Activated CD4-positive, alpha-beta memory T cell treated with anti-CD3 and anti-CD28 coated beads for 36 hours (primary cell): ENCODE data around the gene VPS26C. TPM values are rescaled to one million over a fixed set of nuclear protein-coding genes. Genes with fewer than 3 reads are reported as not detected.

Source experiments
- CTCF ChIA-PET: fragments of 350-600 bp; sonication (Branson Sonifier 250); formaldehyde crosslinking; loops from one replicate; lab custom pipeline; 2021; ENCODE audit warnings: antibody characterized with exemption, inconsistent platforms; lab: Charles Lee
- POLR2A ChIA-PET: fragments of 350-600 bp; sonication (Branson Sonifier 250); formaldehyde crosslinking; loops from one replicate; lab custom pipeline; 2021; ENCODE audit warnings: antibody characterized with exemption; lab: Charles Lee
- DNase-seq: peaks from one replicate; pipeline ENCODE4 v3.0.0-alpha.2; 2020
- H3K27ac Mint-ChIP-seq: one replicate; pipeline ENCODE4 v1.8.0; 2021; ENCODE audit warnings: mixed read lengths
- H3K27me3 Mint-ChIP-seq: one replicate; pipeline ENCODE4 v1.8.0; 2021; ENCODE audit warnings: mixed read lengths
- H3K36me3 Mint-ChIP-seq: one replicate; pipeline ENCODE4 v1.8.0; 2021; ENCODE audit warnings: mixed read lengths
- H3K4me1 Mint-ChIP-seq: one replicate; pipeline ENCODE4 v1.8.0; 2021; ENCODE audit warnings: low read depth, mixed read lengths
- H3K4me3 Mint-ChIP-seq: one replicate; pipeline ENCODE4 v1.8.0; 2021; ENCODE audit warnings: mild to moderate bottlenecking, mixed read lengths
- H3K9me3 Mint-ChIP-seq: one replicate; pipeline ENCODE4 v1.8.0; 2021; ENCODE audit warnings: mixed read lengths
- intact Hi-C: fragments of 100-400 bp; cut with micrococcal nuclease; formaldehyde crosslinking; loops from one replicate; pipeline ENCODE4 v1.15.1; 2023
- total RNA-seq, 2 experiments: library from RNA; stranded (reverse); gene quantifications; one replicate each; pipeline ENCODE4 v1.2.3, GENCODE V29; 2021

The VPS26C gene
- total RNA-seq, 2 experiments from 2014 or later, result 50.3 to 57.2 TPM

- peaks cover 55% of the 10 kb centered on the region for H3K36me3 Mint-ChIP-seq
Observed at GRCh38 chr21:37193676-37194075, 73.5 kb downstream of the VPS26C start.

GRCh38 chr21:37193006-37193405 lies 74.1 kb downstream of the VPS26C start:
- ChIA-PET POLR2A (no interaction called here), CTCF (no interaction called here)
- no peaks in the 10 kb centered on the region for H3K9me3 Mint-ChIP-seq
- peaks cover 54% of the 10 kb centered on the region for H3K36me3 Mint-ChIP-seq
- intact Hi-C loops, result no loop called here
- no peak overlapping the region for H3K27ac Mint-ChIP-seq
- H3K4me1 Mint-ChIP-seq, result no peaks in the 10 kb centered on the region
- no peak for DNase-seq
- H3K27me3 Mint-ChIP-seq, result no peaks in the 10 kb centered on the region
- no peak overlapping the region for H3K4me3 Mint-ChIP-seq

More at GRCh38 chr21:37193676-37194075, 73.5 kb downstream of the VPS26C start:
- CTCF ChIA-PET, result no interaction called here
- H3K9me3 Mint-ChIP-seq, result no peaks in the 10 kb centered on the region
- intact Hi-C loops, result no loop called here
- no peak overlapping the region for H3K4me3 Mint-ChIP-seq
- no peak overlapping the region for H3K27ac Mint-ChIP-seq
- DNase-seq, result no peak
- POLR2A ChIA-PET, result no interaction called here
- H3K27me3 Mint-ChIP-seq, result no peaks in the 10 kb centered on the region
- no peaks in the 10 kb centered on the region for H3K4me1 Mint-ChIP-seq

- no peak for DNase-seq
- Mint-ChIP-seq H3K27me3 (no peaks in the 10 kb centered on the region), H3K36me3 (peaks cover 53% of the 10 kb centered on the region), H3K4me3 (no peak overlapping the region), H3K9me3 (no peaks in the 10 kb centered on the region), H3K27ac (no peak overlapping the region), H3K4me1 (no peaks in the 10 kb centered on the region)
- POLR2A ChIA-PET, result interaction anchor here (0.6 kb wide), 1 partner anchor 180 kb away, joined by 3 read pairs; no protein-coding TSS in a partner anchor
- CTCF ChIA-PET, result no interaction called here
- intact Hi-C loops, result no loop called here
Observed at GRCh38 chr21:37192019-37192418, 75.1 kb downstream of the VPS26C start.

GRCh38 chr21:37188825-37189224 lies 78.3 kb downstream of the VPS26C start:
- Mint-ChIP-seq H3K4me1 (peaks cover 9% of the 10 kb centered on the region), H3K27ac (no peak overlapping the region), H3K9me3 (no peaks in the 10 kb centered on the region), H3K27me3 (no peaks in the 10 kb centered on the region), H3K36me3 (peaks cover 49% of the 10 kb centered on the region), H3K4me3 (no peak overlapping the region)
- intact Hi-C loops, result no loop called here
- no peak for DNase-seq
- CTCF ChIA-PET, result no interaction called here
- POLR2A ChIA-PET, result no interaction called here

- CTCF ChIA-PET, result interaction anchor here (0.6 kb wide), 1 partner anchor 378 kb away, joined by 4 read pairs; no protein-coding TSS in a partner anchor
- H3K36me3 Mint-ChIP-seq, result peaks cover 40% of the 10 kb centered on the region
- intact Hi-C loops, result no loop called here
- no peaks in the 10 kb centered on the region for H3K27me3 Mint-ChIP-seq
- H3K9me3 Mint-ChIP-seq, result no peaks in the 10 kb centered on the region
- H3K4me3 Mint-ChIP-seq, result no peak overlapping the region
- POLR2A ChIA-PET, result no interaction called here
- peaks cover 13% of the 10 kb centered on the region for H3K4me1 Mint-ChIP-seq
- H3K27ac Mint-ChIP-seq, result no peak overlapping the region
- no peak for DNase-seq
Observed at GRCh38 chr21:37186983-37187382, 80.2 kb downstream of the VPS26C start.

GRCh38 chr21:37184784-37185593 lies 82.1 kb downstream of the VPS26C start:
- H3K27ac Mint-ChIP-seq, result peak overlapping the region; percentile 65
- CTCF ChIA-PET, result interaction anchor here (0.7 kb wide), 1 partner anchor 26 kb away, joined by 5 read pairs; no protein-coding TSS in a partner anchor

GRCh38 chr21:37183749-37184148 lies 83.4 kb downstream of the VPS26C start:
- peaks cover 37% of the 10 kb centered on the region for H3K36me3 Mint-ChIP-seq
- intact Hi-C loops, result no loop called here
- POLR2A ChIA-PET, result no interaction called here
- DNase-seq, result peak; percentile 29
- CTCF ChIA-PET, result no interaction called here
- peaks cover 5% of the 10 kb centered on the region for H3K9me3 Mint-ChIP-seq
- H3K4me1 Mint-ChIP-seq, result peaks cover 13% of the 10 kb centered on the region
- no peaks in the 10 kb centered on the region for H3K27me3 Mint-ChIP-seq
- H3K4me3 Mint-ChIP-seq, result no peak overlapping the region
- H3K27ac Mint-ChIP-seq, result peak overlapping the region; percentile 55

More at GRCh38 chr21:37184784-37185593, 82.1 kb downstream of the VPS26C start:
- Mint-ChIP-seq H3K4me1 (peaks cover 13% of the 10 kb centered on the region), H3K9me3 (peaks cover 2% of the 10 kb centered on the region), H3K4me3 (no peak overlapping the region), H3K36me3 (peaks cover 35% of the 10 kb centered on the region), H3K27me3 (no peaks in the 10 kb centered on the region)
- POLR2A ChIA-PET, result interaction anchor here (0.7 kb wide), 1 partner anchor 181 kb away, joined by 3 read pairs; no protein-coding TSS in a partner anchor
- DNase-seq, result peak; percentile 48
- intact Hi-C loops, result no loop called here

GRCh38 chr21:37182222-37182621 lies 84.9 kb downstream of the VPS26C start:
- Mint-ChIP-seq H3K9me3 (peaks cover 5% of the 10 kb centered on the region), H3K4me3 (no peak overlapping the region), H3K4me1 (peaks cover 13% of the 10 kb centered on the region), H3K36me3 (peaks cover 38% of the 10 kb centered on the region), H3K27ac (no peak overlapping the region), H3K27me3 (no peaks in the 10 kb centered on the region)
- no peak for DNase-seq
- intact Hi-C loops, result no loop called here
- POLR2A ChIA-PET, result no interaction called here
- CTCF ChIA-PET, result interaction anchor here (0.7 kb wide), 1 partner anchor 21 kb away, joined by 3 read pairs; no protein-coding TSS in a partner anchor

GRCh38 chr21:37181059-37181458 lies 86.1 kb downstream of the VPS26C start:
- Mint-ChIP-seq H3K27me3 (no peaks in the 10 kb centered on the region), H3K27ac (no peak overlapping the region), H3K4me3 (no peak overlapping the region), H3K4me1 (peaks cover 13% of the 10 kb centered on the region), H3K9me3 (peaks cover 5% of the 10 kb centered on the region), H3K36me3 (peaks cover 40% of the 10 kb centered on the region)
- DNase-seq, result no peak
- intact Hi-C loops, result no loop called here
- ChIA-PET CTCF (no interaction called here), POLR2A (no interaction called here)

GRCh38 chr21:37176716-37177115 lies 90.4 kb downstream of the VPS26C start:
- ChIA-PET POLR2A (no interaction called here), CTCF (no interaction called here)
- intact Hi-C loops, result no loop called here
- Mint-ChIP-seq H3K4me1 (no peaks in the 10 kb centered on the region), H3K27me3 (no peaks in the 10 kb centered on the region), H3K9me3 (peaks cover 5% of the 10 kb centered on the region), H3K4me3 (no peak overlapping the region), H3K36me3 (peaks cover 42% of the 10 kb centered on the region), H3K27ac (no peak overlapping the region)
- no peak for DNase-seq
